GM12878 (cell line): ENCODE measurements around the gene KLF7. TPM values are rescaled to one million over a fixed set of nuclear protein-coding genes. Genes with fewer than 3 reads are reported as not detected.

Experiments
- ATF2 ChIP-seq: IDR thresholded peaks from 2 replicates; pipeline ENCODE4 v1.6.1; 2012; ENCODE audit warnings: low read length, inconsistent platforms
- ATF3 ChIP-seq: IDR thresholded peaks from 2 replicates; pipeline ENCODE4 v1.6.1; 2011; ENCODE audit warnings: low read depth, mild to moderate bottlenecking, low read length, moderate library complexity, borderline replicate concordance; ENCODE audit errors: extremely low read depth
- CHD1 ChIP-seq: IDR thresholded peaks from 2 replicates; pipeline ENCODE4 v1.6.1; 2012; ENCODE audit warnings: low read depth, low read length, improper control_type of control experiment
- CHD2 ChIP-seq: IDR thresholded peaks from 2 replicates; pipeline ENCODE4 v1.6.1; 2011; ENCODE audit warnings: low read depth, low read length, improper control_type of control experiment, borderline replicate concordance
- E2F4 ChIP-seq: IDR thresholded peaks from 2 replicates; pipeline ENCODE4 v1.6.1; 2012; ENCODE audit warnings: low read depth, low read length, improper control_type of control experiment
- ESRRA ChIP-seq: IDR thresholded peaks from 2 replicates; pipeline ENCODE4 v1.6.1; 2012; ENCODE audit warnings: mild to moderate bottlenecking, low read length, improper control_type of control experiment
- ETV6 ChIP-seq, 2 experiments: fragments of 450-650 bp in 1 of 2; IDR thresholded peaks in 1 of 2; conservative IDR thresholded peaks in 1 of 2; 2 replicates each; pipeline ENCODE4 v1.6.1; 2014; ENCODE audit warnings: antibody characterized with exemption in 1 of 2, borderline replicate concordance in 1 of 2, low read depth in 1 of 2, mild to moderate bottlenecking in 1 of 2, moderate library complexity in 1 of 2
- EZH2 ChIP-seq: IDR thresholded peaks from 2 replicates; pipeline ENCODE4 v1.6.1; 2012; ENCODE audit warnings: low read depth, mild to moderate bottlenecking, control low read depth, inconsistent platforms, low read length, borderline replicate concordance; ENCODE audit not compliant: control insufficient read depth
- FOXM1 ChIP-seq: IDR thresholded peaks from 2 replicates; pipeline ENCODE4 v1.6.1; 2012; ENCODE audit warnings: low read depth, mild to moderate bottlenecking, inconsistent platforms, low read length, moderate library complexity
- GATAD2B ChIP-seq: fragments of 450-650 bp; conservative IDR thresholded peaks from 2 replicates; pipeline ENCODE4 v1.6.1; 2017; ENCODE audit warnings: low read depth, mild to moderate bottlenecking, moderate library complexity
- HDAC6 ChIP-seq: fragments of 200-600 bp; sonication (generic); IDR thresholded peaks from one replicate; pipeline ENCODE4 v1.8.0; 2017; ENCODE audit warnings: antibody characterized with exemption; ENCODE audit not compliant: unreplicated experiment
- JUND ChIP-seq: IDR thresholded peaks from 2 replicates; pipeline ENCODE4 v1.6.1; 2012; ENCODE audit warnings: low read depth, mild to moderate bottlenecking, low read length, improper control_type of control experiment, moderate library complexity
- KAT2A ChIP-seq: conservative IDR thresholded peaks from 2 replicates; pipeline ENCODE4 v1.6.1; 2011; ENCODE audit warnings: low read depth, low read length; ENCODE audit not compliant: control insufficient read depth
- LARP7 ChIP-seq: fragments of 450-650 bp; IDR thresholded peaks from 2 replicates; pipeline ENCODE4 v1.6.1; 2017; ENCODE audit warnings: mild to moderate bottlenecking
- MXI1 ChIP-seq: fragments of 150-350 bp; IDR thresholded peaks from 2 replicates; pipeline ENCODE4 v1.6.1; 2011; ENCODE audit warnings: low read depth, mild to moderate bottlenecking, inconsistent platforms, low read length, improper control_type of control experiment
- MYC ChIP-seq: IDR thresholded peaks from 2 replicates; pipeline ENCODE4 v1.6.1; 2011; ENCODE audit warnings: mild to moderate bottlenecking, low read length, moderate library complexity, inconsistent platforms; ENCODE audit not compliant: insufficient read depth, insufficient replicate concordance, insufficient read length, severe bottlenecking
- NFXL1 ChIP-seq: fragments of 450-650 bp; IDR thresholded peaks from 2 replicates; pipeline ENCODE4 v1.6.1; 2017; ENCODE audit warnings: antibody characterized with exemption, mild to moderate bottlenecking, borderline replicate concordance
- PAX8 ChIP-seq: fragments of 450-650 bp; IDR thresholded peaks from 2 replicates; pipeline ENCODE4 v1.6.1; 2017; ENCODE audit warnings: mild to moderate bottlenecking, moderate library complexity
- POLR2AphosphoS5 ChIP-seq: IDR thresholded peaks from 2 replicates; pipeline ENCODE4 v1.6.1; 2011; ENCODE audit warnings: mild to moderate bottlenecking, low read length, inconsistent platforms
- RBBP5 ChIP-seq: fragments of 200-600 bp; sonication (generic); conservative IDR thresholded peaks from 2 replicates; pipeline ENCODE4 v1.6.1; 2016
- RUNX3 ChIP-seq: IDR thresholded peaks from 2 replicates; pipeline ENCODE4 v1.6.1; 2012; ENCODE audit warnings: low read length, inconsistent platforms
- SREBF1 ChIP-seq: IDR thresholded peaks from 2 replicates; pipeline ENCODE4 v1.6.1; 2012; ENCODE audit warnings: mild to moderate bottlenecking, low read length
- STAT3 ChIP-seq: IDR thresholded peaks from 2 replicates; pipeline ENCODE4 v1.6.1; 2011; ENCODE audit warnings: low read depth, low read length, improper control_type of control experiment
- TAF1 ChIP-seq: IDR thresholded peaks from 2 replicates; pipeline ENCODE4 v1.6.1; 2011; ENCODE audit warnings: mild to moderate bottlenecking, low read depth, low read length, borderline replicate concordance
- ZBTB4 ChIP-seq: fragments of 450-650 bp; formaldehyde crosslinking; IDR thresholded peaks from 2 replicates; pipeline ENCODE4 v1.4.0; 2022; ENCODE audit warnings: mild to moderate bottlenecking, moderate library complexity
- polyA plus RNA-seq, 11 experiments: library from polyadenylated mRNA; depleted of rRNA in 4 of 11; unstranded in 6 of 11; stranded (reverse) in 5 of 11; fragments of >200 nt; fragmentation: Nextera tagmentation in 4 of 11; fragmentation: Illumina TruSeq in 1 of 11; extraction: Ambion mirVana in 4 of 11; extraction: Trizol in 1 of 11; gene quantifications; 1 replicate in 1 of 11; 2 replicates in 10 of 11; pipeline versions ENCODE4 v1.2.1 to v1.2.3, GENCODE V29; 2011 to 2016; ENCODE audit warnings: inconsistent platforms in 2 of 11, missing spikeins in 2 of 11, low read depth in 1 of 11
- total RNA-seq, 4 experiments: library from RNA; depleted of rRNA in 3 of 4; stranded (reverse); fragments of >200 nt in 3 of 4; fragmentation: Illumina TruSeq in 1 of 4; extraction: Trizol in 1 of 4; gene quantifications; 2 replicates each; pipeline versions ENCODE4 v1.2.1 to v1.2.3, GENCODE V29; 2013 to 2021

The KLF7 gene
- total and polyA plus RNA-seq, 10 of the 15 experiments (the other 5 are each of a cell fraction or from before 2014, with no cell fraction given), result 2.4 to 24.8 (median 8.5) TPM

GRCh38 chr2:207156451-207157161 is 9.1 kb downstream of the KLF7 start (continued):
- TF ChIP-seq ATF3 (no peak), KAT2A (no peak), ATF2 (peak; percentile 92), PAX8 (no peak), ESRRA (no peak), EZH2 (no peak), CHD1 (no peak), TAF1 (0 out of 2 replicates have a peak, but pooled peaks have one; percentile 12), GATAD2B (no peak), STAT3 (no peak), LARP7 (no peak), JUND (0 out of 2 replicates have a peak, but pooled peaks have one; percentile 52), SREBF1 (no peak), RBBP5 (no peak), ZBTB4 (CRISPR knock-in tag) (no peak), E2F4 (no peak), HDAC6 (no peak), NFXL1 (no peak), ETV6 (conservative IDR thresholded peaks at IDR 0.05 in 1 of 2, IDR thresholded peaks at IDR 0.05 in 1 of 2; ENCODE audit: borderline replicate concordance in 1 of 2, low read depth in 1 of 2) (peak in 1 of 2 experiments; percentile 58; a peak in 1 of 4 replicates), MYC (no peak), CHD2 (no peak), FOXM1 (peak; percentile 94), MXI1 (peak; percentile 16; the same call in 1 of the 2 replicates), POLR2AphosphoS5 (no peak), RUNX3 (peak; percentile 97)
